Osteoblast (primary cell): ENCODE measurements around the gene RCAN1. TPM values are rescaled to one million over a fixed set of nuclear protein-coding genes. Genes with fewer than 3 reads are reported as not detected.

ENCODE experiments used
- DNase-seq: peaks from one replicate; pipeline ENCODE4 v3.0.0; 2011; ENCODE audit warnings: low spot score, mixed read lengths; ENCODE audit not compliant: insufficient read length; ENCODE audit errors: missing footprints
- H2AFZ ChIP-seq: 2 replicates; pipeline ENCODE4 v1.6.0; 2011; ENCODE audit warnings: mild to moderate bottlenecking, low read length
- H3K27ac ChIP-seq: 2 replicates; pipeline ENCODE4 v1.5.1; 2011; ENCODE audit warnings: mild to moderate bottlenecking, low read depth, low read length, moderate library complexity
- H3K27me3 ChIP-seq: 2 replicates; pipeline ENCODE4 v1.6.0; 2012; ENCODE audit warnings: mild to moderate bottlenecking, control low read depth, inconsistent platforms, low read length, moderate library complexity; ENCODE audit not compliant: insufficient read depth
- H3K36me3 ChIP-seq: 2 replicates; pipeline ENCODE4 v1.5.1; 2011; ENCODE audit warnings: mild to moderate bottlenecking, low read length, control low read depth, moderate library complexity; ENCODE audit not compliant: insufficient read depth
- H3K4me1 ChIP-seq: 2 replicates; pipeline ENCODE4 v1.5.1; 2011; ENCODE audit warnings: mild to moderate bottlenecking, low read length, control low read depth, moderate library complexity; ENCODE audit not compliant: insufficient read depth
- H3K4me2 ChIP-seq: 2 replicates; pipeline ENCODE4 v1.6.0; 2011; ENCODE audit warnings: mild to moderate bottlenecking, low read length; ENCODE audit not compliant: insufficient read depth
- H3K4me3 ChIP-seq: fragments of 200-600 bp; sonication (generic); 3 replicates; pipeline ENCODE4 v1.5.1; 2012; ENCODE audit warnings: mild to moderate bottlenecking, low read length, inconsistent platforms; ENCODE audit not compliant: insufficient read depth
- H3K79me2 ChIP-seq: 2 replicates; pipeline ENCODE4 v1.6.0; 2012; ENCODE audit warnings: mild to moderate bottlenecking, low read length, control low read depth, inconsistent platforms; ENCODE audit not compliant: insufficient read depth
- H3K9me3 ChIP-seq: 2 replicates; pipeline ENCODE4 v1.5.1; 2011; ENCODE audit warnings: low read depth, low read length, control low read depth
- H4K20me1 ChIP-seq: 2 replicates; pipeline ENCODE4 v1.6.0; 2012; ENCODE audit warnings: mild to moderate bottlenecking, low read length, control low read depth; ENCODE audit not compliant: insufficient read depth
- total RNA-seq: library from RNA; depleted of rRNA; stranded (reverse); fragments of >200 nt; gene quantifications from 2 replicates; pipeline ENCODE4 v1.2.3, GENCODE V29; 2012
- TF ChIP-seq, protein P1 (sequence below): IDR thresholded peaks from 2 replicates; pipeline ENCODE4 v1.5.1; 2011; ENCODE audit warnings: mild to moderate bottlenecking, low read depth, low read length, moderate library complexity; ENCODE audit errors: extremely low read depth

RCAN1 gene
- total RNA-seq, 1 donor: 103 TPM

DNA sequence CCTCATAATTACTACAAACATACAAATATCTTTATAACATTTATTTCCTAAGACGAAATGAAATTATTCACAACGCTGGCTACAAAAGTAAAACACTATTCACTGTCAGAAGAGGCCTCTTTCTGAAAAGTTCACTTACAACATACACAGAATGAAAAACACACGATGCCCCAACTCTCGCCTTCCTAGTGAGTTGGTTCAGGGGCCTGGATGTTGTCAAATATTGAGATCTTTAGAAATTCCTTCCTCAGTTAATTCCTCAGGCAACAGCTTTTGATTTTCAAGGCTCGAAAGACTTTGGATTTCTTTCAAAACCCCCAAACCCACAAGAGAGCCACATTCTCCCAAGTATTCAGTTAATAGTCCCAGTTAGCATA is 88.7 kb downstream of the RCAN1 start:
- H3K9me3 ChIP-seq: no peaks in the 10 kb centered on the region
- peak overlapping the region; percentile 93 for H3K4me2 ChIP-seq
- H3K27ac ChIP-seq: peak overlapping the region; percentile 89
- peaks cover 25% of the 10 kb centered on the region for H3K36me3 ChIP-seq
- H2AFZ ChIP-seq: no peak overlapping the region
- no peaks in the 10 kb centered on the region for H3K27me3 ChIP-seq
- peaks cover 24% of the 10 kb centered on the region for H3K79me2 ChIP-seq
- H3K4me3 ChIP-seq: peak overlapping the region; percentile 74
- H3K4me1 ChIP-seq: peaks cover 43% of the 10 kb centered on the region
- DNase-seq: no peak
- TF ChIP-seq, protein P1, sequence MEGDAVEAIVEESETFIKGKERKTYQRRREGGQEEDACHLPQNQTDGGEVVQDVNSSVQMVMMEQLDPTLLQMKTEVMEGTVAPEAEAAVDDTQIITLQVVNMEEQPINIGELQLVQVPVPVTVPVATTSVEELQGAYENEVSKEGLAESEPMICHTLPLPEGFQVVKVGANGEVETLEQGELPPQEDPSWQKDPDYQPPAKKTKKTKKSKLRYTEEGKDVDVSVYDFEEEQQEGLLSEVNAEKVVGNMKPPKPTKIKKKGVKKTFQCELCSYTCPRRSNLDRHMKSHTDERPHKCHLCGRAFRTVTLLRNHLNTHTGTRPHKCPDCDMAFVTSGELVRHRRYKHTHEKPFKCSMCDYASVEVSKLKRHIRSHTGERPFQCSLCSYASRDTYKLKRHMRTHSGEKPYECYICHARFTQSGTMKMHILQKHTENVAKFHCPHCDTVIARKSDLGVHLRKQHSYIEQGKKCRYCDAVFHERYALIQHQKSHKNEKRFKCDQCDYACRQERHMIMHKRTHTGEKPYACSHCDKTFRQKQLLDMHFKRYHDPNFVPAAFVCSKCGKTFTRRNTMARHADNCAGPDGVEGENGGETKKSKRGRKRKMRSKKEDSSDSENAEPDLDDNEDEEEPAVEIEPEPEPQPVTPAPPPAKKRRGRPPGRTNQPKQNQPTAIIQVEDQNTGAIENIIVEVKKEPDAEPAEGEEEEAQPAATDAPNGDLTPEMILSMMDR: no peak
- peaks cover 16% of the 10 kb centered on the region for H4K20me1 ChIP-seq

DNA sequence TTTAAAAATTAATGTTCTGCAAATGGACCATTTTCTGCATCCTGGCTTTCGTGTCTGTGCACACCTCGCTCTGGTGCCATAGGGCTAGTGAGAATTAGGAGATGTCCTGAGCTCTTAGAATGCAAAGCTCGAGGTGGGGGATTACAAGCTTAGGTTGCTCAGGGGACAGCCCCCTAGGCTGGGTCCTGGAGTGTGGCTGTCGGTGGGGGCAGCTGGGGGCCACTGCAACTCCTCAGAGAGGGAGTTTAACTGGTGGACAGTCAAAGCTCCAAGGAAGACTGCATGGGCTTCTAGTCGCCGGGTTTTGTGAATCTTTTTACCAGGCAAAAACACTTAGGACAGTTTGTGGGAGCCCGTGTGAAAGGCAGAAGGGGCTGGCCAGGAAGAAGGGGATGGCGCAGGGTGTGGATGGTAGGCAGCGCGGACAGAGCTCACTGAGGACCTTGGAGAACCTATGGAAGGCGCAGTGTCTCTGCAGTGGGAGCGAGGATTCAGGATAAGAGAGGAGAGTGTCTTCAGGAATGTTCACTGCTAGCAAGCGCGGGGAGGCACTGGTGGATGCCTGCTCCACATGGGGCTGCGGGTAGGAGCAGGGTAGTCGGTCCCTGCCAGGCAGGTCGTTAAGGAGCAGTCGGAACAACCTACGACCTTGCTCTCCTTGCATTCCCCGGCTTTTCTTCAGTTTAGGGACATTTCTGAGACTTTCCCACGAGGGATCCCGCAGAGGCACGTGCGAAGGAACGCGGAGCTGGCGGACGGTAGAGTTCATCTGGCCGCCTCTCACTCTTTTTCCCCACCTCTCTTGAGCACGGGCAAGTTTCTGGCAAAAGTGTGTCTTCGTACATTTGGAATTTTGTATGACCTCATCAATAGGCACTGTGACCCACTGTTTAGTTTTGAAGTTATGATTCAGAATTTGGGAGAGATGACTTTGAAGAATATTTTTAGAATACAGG is 90.0 kb downstream of the RCAN1 start:
- Histone ChIP-seq H4K20me1 (peaks cover 16% of the 10 kb centered on the region), H2AFZ (no peak overlapping the region), H3K4me2 (peak overlapping the region; percentile 93), H3K79me2 (peaks cover 24% of the 10 kb centered on the region), H3K4me3 (peak overlapping the region; percentile 74), H3K36me3 (peaks cover 38% of the 10 kb centered on the region), H3K27ac (peak overlapping the region; percentile 89), H3K9me3 (no peaks in the 10 kb centered on the region), H3K4me1 (peaks cover 34% of the 10 kb centered on the region), H3K27me3 (no peaks in the 10 kb centered on the region)
- peak; percentile 88 for DNase-seq
- TF ChIP-seq, protein P1: no peak

DNA sequence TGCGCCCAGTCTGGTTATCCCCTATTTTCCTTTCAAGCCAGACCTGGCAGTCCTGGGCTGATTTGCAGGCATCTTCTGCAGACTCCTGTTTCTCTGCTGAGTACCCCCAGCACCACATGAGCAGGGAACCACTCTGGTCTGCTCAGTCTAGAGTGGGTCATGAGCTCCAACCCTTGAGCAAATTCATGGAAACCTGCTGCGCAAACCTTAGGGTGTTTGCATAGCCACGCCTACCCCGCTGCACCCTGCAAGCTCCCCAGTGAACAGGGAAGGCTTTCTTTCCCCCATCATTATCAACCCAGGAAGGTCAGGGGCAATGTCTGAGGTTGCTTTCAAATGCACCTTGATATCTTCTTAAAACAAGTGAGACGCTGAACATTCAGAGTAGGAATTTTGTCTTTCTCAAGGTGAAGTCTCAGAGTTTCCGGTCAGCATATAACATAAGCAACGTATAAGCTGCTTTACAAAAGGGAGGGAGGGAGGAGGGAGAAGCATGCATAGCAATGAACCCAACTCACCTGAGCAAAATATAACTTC is 91.8 kb downstream of the RCAN1 start:
- peak overlapping the region; percentile 44 for H3K4me2 ChIP-seq
- peaks cover 25% of the 10 kb centered on the region for H4K20me1 ChIP-seq

More for the DNA sequence above, 91.8 kb downstream of the RCAN1 start:
- Histone ChIP-seq H3K36me3 (peaks cover 54% of the 10 kb centered on the region), H3K79me2 (peaks cover 24% of the 10 kb centered on the region), H3K4me1 (peaks cover 25% of the 10 kb centered on the region), H3K27ac (no peak overlapping the region), H2AFZ (no peak overlapping the region), H3K9me3 (no peaks in the 10 kb centered on the region), H3K27me3 (no peaks in the 10 kb centered on the region), H3K4me3 (no peak overlapping the region)
- TF ChIP-seq, protein P1: no peak
- DNase-seq: no peak
